Renal pelvis (tissue), 4 donors: ENCODE data around the gene CACNA1C. TPM values are rescaled to one million over a fixed set of nuclear protein-coding genes. Genes with fewer than 3 reads are reported as not detected.

ENCODE experiments used
- DNase-seq: peaks from one replicate; pipeline ENCODE4 v3.0.0-alpha.2; 2013
- polyA plus RNA-seq, 3 donors: library from polyadenylated mRNA; unstranded; fragments of 120-200 nt; gene quantifications; one replicate each; pipeline ENCODE4 v1.2.1, GENCODE V29; 2013; ENCODE audit not compliant: insufficient read length in 3 of 3

CACNA1C gene
- polyA plus RNA-seq, 3 donors: 7.1 to 12.2 (median 10.0) TPM

- no peak for DNase-seq
These were observed 117.2 kb downstream of the CACNA1C start for GRCh38 chr12:2169940-2170339.

DNA sequence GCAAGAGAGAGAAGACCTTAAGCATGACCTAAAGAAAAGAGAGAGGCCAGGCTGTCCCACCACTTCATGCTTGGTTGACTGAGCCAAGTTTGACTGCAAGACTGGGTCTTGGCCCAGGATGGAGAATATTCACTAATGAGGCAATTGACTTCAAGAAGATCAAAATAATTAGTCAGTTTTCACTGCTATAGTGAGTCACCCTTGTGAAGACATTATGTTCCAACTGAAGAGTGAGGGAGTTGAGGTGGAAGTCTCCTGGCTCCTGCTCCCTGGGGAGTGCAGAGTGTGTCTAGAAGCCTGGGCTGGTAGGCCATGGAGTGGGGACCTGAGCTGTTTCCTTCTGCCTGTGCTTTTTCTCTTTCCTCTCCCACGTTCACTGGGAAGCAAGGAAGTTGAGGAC is 117.6 kb downstream of the CACNA1C start:
- DNase-seq: no peak

DNA sequence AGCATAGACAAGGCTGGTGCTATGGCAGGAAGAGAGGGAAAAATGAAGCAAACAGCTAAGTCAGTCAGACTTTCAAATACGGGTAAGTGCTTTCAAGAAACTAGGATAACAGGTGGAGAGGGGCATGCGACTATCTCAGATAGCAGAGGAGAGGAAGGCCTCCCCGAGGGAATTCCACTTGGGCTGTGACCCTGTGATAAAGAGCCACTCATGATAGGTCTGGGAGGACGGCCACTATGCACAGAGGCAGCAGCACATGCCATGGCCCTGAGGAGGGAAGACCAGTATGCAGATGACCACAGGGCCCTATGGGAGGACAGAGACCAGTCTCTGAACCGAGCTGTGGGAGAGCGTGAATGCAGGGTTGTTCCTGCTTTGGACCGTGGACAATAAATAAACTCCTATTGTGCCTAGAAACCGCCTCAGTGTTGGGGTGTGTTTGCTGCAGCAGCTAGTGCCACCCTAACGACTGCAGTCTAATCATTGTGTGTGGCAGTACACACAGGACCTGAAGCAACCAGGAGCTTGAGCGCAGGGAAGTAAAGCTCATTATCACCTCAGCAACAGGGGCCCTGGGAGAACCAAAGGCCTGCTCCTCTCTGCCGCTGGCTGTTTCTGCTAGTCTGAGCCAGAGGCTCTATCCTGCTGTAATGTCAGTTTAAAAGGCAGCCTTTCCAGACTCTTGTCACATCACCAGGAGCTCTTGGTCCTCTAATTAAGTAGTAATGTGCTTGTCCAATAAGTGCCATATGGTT is 119.1 kb downstream of the CACNA1C start:
- DNase-seq: no peak

DNA sequence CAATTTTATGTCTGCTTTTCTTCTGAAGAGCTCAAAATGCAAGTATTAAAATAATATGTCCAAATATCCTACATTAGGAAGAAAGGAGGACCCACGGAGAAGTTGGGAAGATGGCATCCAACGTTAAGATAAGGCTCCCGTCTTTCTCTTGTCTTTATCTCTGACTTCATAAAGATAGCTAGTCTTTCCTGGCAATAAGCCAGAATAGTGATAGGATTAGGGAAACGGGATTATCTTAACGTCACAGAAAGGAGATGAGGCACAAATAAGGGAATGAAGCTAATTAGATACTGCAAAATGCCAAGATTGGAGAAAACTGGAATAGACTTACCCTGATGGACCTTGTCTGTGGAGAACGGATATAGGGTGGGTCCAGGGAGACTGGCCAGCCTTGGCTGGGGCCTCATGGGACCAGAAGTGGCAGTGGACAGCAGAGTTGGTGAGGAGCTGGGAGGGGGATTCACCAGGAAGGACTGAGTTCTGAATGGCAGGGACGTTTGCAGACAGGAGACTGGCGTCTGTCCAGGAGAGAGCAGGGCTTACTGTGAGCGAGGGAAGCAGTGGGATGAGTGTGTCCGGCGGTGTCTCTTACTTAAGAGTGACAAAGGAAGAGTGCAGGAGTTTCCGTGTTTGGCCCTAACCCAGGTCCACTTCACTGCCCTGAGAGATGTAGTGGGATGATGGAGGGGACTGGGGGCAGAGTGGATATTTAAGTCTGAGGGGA is 119.9 kb downstream of the CACNA1C start:
- DNase-seq: no peak

- DNase-seq: no peak
These were observed 121.2 kb downstream of the CACNA1C start for GRCh38 chr12:2173971-2174370.

- DNase-seq: no peak
These were observed 124.2 kb downstream of the CACNA1C start for GRCh38 chr12:2177003-2177402.

DNA sequence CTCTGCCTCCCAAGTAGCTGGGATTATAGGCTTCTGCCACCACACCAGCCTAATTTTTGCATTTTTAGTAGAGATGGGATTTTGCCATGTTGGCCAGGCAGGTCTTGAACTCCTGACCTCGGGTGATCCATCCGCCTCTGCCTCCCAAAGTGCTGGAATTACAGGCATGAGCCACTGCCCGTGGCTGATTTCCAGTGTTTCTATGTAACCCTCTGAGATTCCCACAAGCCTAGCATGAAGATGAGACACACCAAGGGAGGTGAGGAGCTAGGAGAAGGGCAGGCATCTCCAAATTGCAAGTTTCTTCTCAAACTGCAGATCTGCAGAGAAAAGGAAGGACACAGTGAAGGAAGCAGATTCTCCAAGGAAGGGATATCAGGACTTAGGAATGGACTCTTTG is 125.0 kb downstream of the CACNA1C start:
- no peak for DNase-seq

DNA sequence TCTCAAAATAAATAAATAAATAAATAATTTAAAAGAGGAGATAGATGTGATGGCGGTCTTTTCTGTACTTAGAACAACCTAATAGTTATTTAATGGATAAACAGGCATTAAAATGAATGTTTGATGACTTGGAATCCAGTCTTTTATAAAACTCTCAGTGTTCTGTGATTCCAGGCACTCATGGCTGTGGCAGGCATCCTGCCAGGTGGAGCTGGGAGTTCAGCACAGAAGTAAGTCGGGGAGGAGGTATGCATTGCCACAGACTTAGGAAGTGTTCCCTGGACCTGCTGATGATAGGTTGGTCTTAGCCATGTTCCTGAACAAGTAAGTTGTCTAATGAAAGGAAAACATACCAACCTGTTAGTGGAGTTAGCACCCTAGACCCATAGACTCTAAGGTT is 126.3 kb downstream of the CACNA1C start:
- DNase-seq: no peak

GRCh38 chr12:2179953-2180736 is 127.4 kb downstream of the CACNA1C start:
- DNase-seq: no peak

DNA sequence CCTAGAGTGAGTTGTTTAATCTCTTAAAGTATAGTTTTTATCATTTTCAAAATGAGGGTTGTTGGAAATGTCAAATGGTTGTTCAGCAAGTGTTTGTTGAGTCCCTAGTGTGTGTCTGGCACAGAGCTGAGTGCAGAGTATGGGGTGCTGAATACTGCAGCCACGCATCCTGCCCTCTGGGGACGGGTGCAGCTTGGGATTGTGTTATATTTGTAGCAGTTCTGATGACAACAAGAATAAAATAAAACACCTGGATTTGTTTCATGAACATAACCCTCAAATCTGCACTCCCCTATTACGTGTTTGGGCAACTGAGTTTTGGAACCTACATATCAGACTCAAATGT is 127.9 kb downstream of the CACNA1C start:
- no peak for DNase-seq

GRCh38 chr12:2183556-2184541 is 131.1 kb downstream of the CACNA1C start:
- DNase-seq: no peak

DNA sequence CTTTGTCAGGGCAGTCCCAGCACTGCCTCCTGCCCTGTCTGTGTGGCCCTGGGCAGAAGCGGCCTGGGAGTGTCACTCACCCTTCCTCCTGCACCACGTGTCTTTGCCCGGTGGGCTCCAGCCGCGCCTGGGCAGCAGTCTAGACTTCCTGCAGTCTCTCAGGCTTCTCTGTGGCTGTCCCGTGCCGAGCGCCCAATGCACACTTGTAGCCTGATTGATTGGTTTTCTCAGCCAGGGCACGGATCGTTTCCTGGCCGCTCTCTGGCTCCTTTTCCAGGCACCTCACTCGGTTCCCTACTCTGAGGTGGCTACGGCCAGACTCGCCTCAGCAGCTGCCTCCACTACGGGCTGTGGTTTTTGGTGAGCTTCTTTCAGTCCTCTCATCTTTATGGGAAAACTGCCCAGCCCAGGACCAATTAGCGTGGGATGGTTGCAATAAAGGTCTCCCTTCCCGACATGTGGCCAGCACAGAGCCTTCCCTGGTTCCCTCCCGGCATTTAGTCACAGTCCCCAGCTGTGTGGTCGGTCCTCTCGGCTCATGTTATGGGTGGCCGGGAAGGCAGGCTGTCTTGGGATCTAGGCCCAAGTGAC is 133.1 kb downstream of the CACNA1C start:
- no peak for DNase-seq

DNA sequence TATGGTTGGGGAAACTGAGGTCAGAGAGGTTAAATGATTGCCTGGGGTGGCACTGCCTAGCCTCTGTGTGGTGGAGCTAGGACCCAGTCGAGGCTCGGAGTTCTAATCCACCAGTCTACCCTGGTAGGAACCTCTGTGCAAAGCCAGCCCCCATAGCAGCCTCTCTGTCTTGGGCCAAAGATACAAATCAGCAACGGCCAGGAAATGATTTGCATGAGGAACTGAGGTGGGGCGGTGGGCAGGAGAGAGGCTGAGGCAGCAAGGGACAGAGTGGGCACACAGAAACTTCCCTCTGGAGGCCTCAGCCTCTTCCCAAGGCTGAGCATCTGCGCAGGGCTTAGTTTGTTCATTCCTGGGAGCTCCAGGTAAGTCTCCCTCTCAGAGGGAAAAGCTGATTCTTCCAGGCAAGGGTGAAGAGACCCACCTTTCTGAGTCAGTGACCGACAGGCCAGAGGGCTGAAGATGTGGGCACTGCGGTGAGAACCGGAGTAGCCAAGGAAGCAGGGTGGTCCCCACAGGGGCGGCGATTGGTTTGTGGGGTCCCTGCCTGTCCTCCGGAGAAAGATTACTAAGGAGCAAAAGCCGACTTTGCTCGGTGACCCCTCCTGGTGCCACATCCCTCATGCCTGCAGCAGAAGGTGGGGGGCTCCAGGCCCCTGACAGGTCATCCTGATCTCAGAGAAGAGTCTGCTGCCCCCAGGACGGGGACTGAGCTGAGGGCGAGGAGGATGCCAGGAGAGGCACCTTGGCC is 134.6 kb downstream of the CACNA1C start:
- DNase-seq: no peak

GRCh38 chr12:2190085-2190484 is 137.3 kb downstream of the CACNA1C start:
- DNase-seq: no peak

DNA sequence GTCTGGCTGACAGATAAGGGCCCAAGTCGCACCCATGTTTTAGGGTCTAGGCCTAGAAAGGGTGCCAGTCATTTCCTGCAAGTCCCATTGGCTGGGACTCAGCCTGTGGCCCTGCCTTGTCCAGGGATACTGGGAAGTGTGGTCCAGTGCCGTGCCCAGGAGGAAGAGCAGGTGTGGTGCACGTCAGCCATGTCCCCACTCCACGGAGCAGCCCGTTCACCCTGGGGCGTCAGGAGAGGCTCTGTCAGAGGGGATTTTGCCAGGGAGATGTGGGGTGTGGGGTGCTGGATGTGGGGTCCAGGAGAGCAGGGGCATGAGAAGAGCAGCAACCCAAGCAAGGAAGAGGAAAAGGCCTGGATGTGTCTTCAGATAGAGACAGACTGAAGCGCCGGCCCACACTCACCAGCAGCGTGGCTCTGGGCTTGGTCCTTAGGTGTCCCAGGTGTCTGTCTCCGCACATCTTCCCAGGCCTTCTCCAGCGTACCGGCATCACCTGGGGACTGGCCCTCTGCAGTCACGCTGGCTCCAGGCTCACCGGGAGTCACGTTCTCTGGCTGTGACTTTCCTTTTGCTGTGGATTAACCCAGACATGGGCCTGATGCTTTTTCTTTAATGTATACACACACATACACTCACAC is 138.2 kb downstream of the CACNA1C start:
- DNase-seq: no peak

DNA sequence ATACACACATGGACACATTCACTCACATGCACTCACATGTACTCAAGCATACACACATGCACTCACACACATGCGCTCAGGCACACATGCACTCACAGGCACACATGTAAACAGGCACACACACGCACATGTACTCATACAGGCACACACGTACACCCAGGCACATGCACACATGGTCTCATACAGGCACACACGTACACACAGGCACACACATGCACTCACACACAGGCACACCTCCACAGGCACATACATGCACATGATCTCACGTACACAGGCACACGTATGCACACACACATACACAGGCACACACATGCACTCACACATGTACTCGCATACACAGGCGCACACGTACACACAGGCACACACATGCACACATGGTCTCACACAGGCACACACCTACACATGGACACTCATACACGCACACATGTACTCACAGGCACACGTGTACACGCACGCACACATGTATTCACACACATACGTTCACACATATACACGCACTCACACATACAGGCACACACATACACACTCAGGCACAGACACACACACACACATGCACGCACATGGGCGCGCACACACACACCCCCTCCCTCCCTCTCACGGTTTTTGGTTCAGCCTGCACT is 138.9 kb downstream of the CACNA1C start:
- no peak for DNase-seq

DNA sequence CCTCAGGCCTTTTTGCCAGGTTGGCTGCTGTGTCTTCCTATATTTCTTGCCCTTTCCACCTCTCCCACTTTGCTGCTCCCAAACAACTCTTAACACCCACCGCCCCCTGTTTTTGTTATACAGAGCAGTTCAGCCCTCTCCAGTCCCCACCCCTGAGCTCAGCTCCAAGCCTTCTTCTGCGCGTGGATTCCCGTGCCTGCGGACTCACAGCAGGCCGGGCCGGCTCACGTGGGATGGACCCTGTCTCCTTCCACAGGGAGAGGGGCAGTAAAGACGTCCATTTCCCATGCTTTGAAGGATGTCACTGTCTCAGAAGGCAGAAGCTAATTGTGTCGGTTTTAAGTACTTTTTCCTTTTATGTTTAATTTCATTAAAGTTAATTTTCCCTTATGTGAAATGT is 139.4 kb downstream of the CACNA1C start:
- DNase-seq: no peak

DNA sequence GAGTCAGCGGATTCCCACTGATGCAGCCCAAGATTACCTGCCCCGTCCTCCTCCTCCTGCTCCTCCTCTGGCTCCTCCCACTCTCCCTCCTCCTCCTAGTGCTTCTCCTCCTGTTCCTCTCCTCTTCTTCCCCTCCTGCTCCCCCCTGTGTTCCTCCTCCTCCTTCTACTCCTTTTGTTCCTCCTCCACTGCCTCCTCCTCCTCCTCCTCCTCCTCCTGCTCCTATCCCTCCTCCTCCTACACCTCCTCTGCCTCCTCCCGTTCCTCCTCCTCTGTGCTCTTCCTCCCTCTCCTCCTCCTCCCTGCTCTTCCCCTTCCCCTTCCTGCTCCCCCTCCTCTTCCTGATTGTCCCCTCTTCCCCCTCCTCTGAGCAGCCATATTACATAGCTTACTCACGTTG is 141.3 kb downstream of the CACNA1C start:
- DNase-seq: no peak

DNA sequence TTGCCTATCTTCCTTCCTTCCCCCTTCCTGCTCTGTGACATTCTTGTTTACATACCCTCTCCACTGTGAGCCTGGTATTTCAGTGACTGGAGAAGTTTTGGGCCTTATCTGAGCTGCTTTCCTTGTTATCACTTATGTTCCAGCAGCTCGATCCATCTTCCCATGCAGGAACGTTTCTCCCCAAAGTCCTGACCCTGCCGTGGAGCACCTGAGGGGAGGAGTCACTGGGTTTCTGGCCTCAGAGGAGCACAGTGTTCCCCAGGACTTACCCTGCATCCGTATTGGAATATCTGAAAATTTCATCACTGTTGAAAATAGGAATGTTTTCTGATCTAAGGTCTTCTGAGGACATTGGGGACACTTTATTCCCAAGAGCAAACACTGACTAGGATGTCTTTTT is 141.8 kb downstream of the CACNA1C start:
- no peak for DNase-seq

GRCh38 chr12:2195085-2195484 is 142.3 kb downstream of the CACNA1C start:
- no peak for DNase-seq
